ENCODE measurements around the gene ADAR.

ADAR gene

DNA sequence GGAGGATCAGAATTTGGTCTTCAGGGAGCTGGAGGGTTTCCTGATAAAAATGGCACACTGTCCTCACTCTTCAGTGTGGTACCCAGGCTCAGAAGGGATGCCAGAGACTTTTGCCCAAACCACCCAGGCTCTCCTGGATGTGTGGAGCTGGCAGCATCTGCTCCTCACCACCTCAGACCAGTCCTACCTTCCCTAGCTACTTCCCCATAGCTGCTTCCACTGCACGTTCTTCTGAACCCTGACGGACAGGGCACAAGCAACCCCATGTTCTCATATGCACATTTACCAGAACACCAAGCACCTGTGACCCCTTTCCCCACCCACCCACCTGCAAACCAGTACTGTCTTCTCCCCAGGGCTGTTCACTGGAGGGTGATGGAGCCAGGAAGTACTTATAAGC is 4.7 kb downstream of the ADAR start:
- POLR2A ChIA-PET = no interaction called here
- TF ChIP-seq, protein P1, sequence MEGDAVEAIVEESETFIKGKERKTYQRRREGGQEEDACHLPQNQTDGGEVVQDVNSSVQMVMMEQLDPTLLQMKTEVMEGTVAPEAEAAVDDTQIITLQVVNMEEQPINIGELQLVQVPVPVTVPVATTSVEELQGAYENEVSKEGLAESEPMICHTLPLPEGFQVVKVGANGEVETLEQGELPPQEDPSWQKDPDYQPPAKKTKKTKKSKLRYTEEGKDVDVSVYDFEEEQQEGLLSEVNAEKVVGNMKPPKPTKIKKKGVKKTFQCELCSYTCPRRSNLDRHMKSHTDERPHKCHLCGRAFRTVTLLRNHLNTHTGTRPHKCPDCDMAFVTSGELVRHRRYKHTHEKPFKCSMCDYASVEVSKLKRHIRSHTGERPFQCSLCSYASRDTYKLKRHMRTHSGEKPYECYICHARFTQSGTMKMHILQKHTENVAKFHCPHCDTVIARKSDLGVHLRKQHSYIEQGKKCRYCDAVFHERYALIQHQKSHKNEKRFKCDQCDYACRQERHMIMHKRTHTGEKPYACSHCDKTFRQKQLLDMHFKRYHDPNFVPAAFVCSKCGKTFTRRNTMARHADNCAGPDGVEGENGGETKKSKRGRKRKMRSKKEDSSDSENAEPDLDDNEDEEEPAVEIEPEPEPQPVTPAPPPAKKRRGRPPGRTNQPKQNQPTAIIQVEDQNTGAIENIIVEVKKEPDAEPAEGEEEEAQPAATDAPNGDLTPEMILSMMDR (IDR thresholded peaks at IDR 0.05; ENCODE audit: insufficient read depth, low read length, missing control alignments) = no peak
- CTCF ChIA-PET = interaction anchor here (1.4 to 2.4 kb wide), 2 partner anchors 44 to 275 kb away, joined by 5 to 13 read pairs; no protein-coding TSS in a partner anchor
- H3K4me3 ChIP-seq (ENCODE audit: low read depth, low read length) = no peak overlapping the region
- no peak for DNase-seq (ENCODE audit: low read depth, low spot score)

DNA sequence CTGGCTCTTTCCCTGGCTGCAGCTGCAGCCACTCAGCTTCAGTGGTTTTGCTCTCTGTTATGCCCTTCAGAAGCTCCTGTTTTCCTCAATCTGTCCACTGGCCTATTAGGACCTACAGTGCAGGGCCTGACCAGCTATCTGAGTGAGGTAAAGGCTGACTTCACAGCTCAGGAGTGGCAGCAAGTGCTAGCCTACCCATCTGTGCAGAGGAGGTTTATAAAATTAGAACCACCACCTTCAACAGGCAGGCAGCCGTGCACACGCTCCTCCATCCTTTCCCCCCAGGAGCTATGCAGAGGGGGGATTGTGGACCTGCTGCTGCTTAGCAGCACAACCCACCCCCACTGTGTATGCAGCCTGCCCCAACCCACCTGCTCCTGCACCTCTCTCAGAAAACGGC is 8.3 kb downstream of the ADAR start:
- TF ChIP-seq, protein P1 (IDR thresholded peaks at IDR 0.05; ENCODE audit: insufficient read depth, low read length, missing control alignments) = no peak
- ChIA-PET CTCF (interaction anchor here (1.0 to 1.9 kb wide), 4 partner anchors 70 to 486 kb away, joined by 3 to 4 read pairs (median 4); no protein-coding TSS in a partner anchor), POLR2A (no interaction called here)
- DNase-seq (ENCODE audit: low read depth, low spot score) = no peak
- H3K4me3 ChIP-seq (ENCODE audit: low read depth, low read length) = no peak overlapping the region

DNA sequence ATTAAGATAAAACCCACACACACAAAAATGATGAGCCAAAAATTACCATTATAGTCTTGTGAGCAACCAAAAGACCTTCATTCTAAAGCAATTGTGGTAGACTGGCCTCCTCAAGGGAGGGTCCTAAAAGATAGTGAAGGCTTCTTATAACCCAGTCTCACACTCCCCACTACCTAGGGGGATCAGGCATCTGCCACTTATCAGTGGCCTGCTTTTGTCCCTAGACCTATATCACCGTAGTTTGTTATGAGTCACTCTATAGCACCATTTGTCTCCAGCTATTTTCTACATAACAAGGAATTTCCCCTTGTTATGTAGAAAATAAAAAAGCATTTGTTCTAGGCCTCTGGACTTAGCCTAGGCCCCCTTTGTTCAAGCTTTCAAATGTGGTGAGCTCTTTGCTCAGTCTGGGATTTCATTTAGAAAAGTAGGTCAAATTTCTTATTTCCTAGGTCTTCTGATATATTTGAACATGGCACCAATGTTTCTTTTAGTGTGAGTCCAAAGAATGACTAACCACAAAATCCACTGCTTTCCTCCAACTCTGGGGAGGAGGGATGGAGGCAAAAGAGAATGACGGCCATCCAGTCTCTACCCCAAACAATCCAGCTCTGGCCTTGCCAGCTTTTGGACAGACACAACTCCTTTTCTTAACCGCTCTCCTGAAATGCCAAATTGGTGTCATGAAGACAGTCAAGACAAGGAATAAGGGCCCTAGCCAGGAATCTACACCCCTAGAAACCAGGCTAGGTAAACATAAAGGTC is 8.9 kb downstream of the ADAR start:
- ChIA-PET POLR2A (no interaction called here), CTCF (interaction anchor here (1.0 to 1.9 kb wide), 4 partner anchors 70 to 486 kb away, joined by 3 to 4 read pairs (median 4); no protein-coding TSS in a partner anchor)
- no peak overlapping the region for H3K4me3 ChIP-seq (ENCODE audit: low read depth, low read length)
- TF ChIP-seq, protein P1 (IDR thresholded peaks at IDR 0.05; ENCODE audit: insufficient read depth, low read length, missing control alignments) = no peak
- no peak for DNase-seq (ENCODE audit: low read depth, low spot score)

DNA sequence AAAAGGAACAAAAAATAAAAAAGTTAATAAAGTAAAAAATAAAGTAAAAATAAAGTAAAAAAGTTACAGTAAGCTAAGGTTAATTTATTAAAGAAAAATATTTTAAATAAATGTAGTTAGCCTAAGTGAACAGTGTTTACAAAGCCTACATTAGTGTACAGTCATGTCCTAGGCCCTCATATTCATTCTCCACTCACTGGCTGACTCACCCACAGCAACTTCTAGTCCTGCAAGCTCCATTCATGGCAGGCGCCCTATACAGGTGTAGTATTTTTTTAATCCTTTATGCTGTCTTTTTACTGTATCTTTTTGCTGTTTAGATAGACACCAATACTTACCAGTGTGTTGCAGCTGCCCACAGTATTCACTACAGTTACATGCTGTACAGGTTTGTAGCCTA is 12.4 kb downstream of the ADAR start:
- DNase-seq (ENCODE audit: low read depth, low spot score) = no peak
- CTCF ChIA-PET = interaction anchor here (1.3 to 1.7 kb wide), 3 partner anchors 9 to 36 kb away, joined by 4 to 9 read pairs (median 7); no protein-coding TSS in a partner anchor
- TF ChIP-seq, protein P1 (IDR thresholded peaks at IDR 0.05; ENCODE audit: insufficient read depth, low read length, missing control alignments) = no peak
- POLR2A ChIA-PET = no interaction called here
- no peak overlapping the region for H3K4me3 ChIP-seq (ENCODE audit: low read depth, low read length)

DNA sequence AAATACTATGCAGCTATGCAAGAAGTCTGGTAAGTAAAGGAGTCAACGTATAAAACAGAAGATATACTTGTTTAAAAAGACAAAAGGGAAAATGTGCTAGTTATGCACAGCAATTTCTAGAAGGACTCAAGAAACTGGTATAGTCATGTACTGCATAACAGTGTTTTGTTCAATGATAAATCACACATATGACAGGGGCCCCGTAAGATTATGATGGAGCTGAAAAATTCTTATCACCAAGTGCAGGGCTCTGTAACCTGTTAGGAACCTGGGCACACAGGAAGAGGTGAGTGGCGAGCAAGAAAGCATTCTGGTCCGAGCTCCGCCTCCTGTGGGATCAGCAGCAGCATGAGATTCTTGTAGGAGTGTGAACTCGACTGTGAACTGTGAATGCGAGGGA is 13.2 kb downstream of the ADAR start:
- ChIA-PET CTCF (interaction anchor here (0.9 to 1.7 kb wide), 4 partner anchors 10 to 35 kb away, joined by 3 to 9 read pairs (median 6); no protein-coding TSS in a partner anchor), POLR2A (no interaction called here)
- TF ChIP-seq, protein P1 (IDR thresholded peaks at IDR 0.05; ENCODE audit: insufficient read depth, low read length, missing control alignments) = no peak
- no peak overlapping the region for H3K4me3 ChIP-seq (ENCODE audit: low read depth, low read length)
- no peak for DNase-seq (ENCODE audit: low read depth, low spot score)

DNA sequence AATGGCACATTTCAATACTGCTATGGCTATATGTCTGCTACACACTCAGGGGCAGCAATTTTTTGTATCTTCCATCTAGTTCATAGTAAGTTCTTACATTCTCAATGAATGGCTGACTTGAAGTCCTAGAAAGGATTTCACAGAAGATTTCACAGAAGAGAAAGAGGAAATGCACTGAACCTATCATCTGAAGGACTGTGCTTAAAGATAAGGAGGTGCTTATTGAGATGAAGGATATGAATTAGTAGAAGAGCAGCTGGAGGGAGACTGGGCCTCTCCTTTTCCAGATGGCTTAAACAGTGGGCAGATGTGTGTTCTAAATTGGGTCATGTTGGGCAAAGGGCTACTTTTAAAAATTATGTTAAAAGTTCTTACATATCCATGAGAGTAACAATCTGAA is 14.6 kb downstream of the ADAR start:
- TF ChIP-seq, protein P1 (IDR thresholded peaks at IDR 0.05; ENCODE audit: insufficient read depth, low read length, missing control alignments) = no peak
- no peak for DNase-seq (ENCODE audit: low read depth, low spot score)
- POLR2A ChIA-PET = interaction anchor here (0.7 kb wide), 1 partner anchor 875 kb away, joined by 3 read pairs; no protein-coding TSS in a partner anchor
- H3K4me3 ChIP-seq (ENCODE audit: low read depth, low read length) = no peak overlapping the region
- CTCF ChIA-PET = no interaction called here

Measured in AG04449 (cell line).